Nephron (organoid): ENCODE measurements around the gene VIPR2.

Experiments used
- H3K27ac Mint-ChIP-seq, 3 experiments: 2 replicates each; pipeline ENCODE4 v1.8.0; 2020; ENCODE audit warnings: mixed read lengths in 3 of 3, mild to moderate bottlenecking in 2 of 3, moderate library complexity in 1 of 3
- H3K27me3 Mint-ChIP-seq: 2 replicates; pipeline ENCODE4 v1.8.0; 2021; ENCODE audit warnings: low read depth, mild to moderate bottlenecking, moderate library complexity, mixed read lengths
- H3K36me3 Mint-ChIP-seq: 2 replicates; pipeline ENCODE4 v1.8.0; 2020; ENCODE audit warnings: low read depth, mixed read lengths
- H3K4me1 Mint-ChIP-seq: 2 replicates; pipeline ENCODE4 v1.8.0; 2020; ENCODE audit warnings: mixed read lengths
- H3K4me3 Mint-ChIP-seq, 3 experiments: 2 replicates each; pipeline ENCODE4 v1.8.0; 2020; ENCODE audit warnings: mild to moderate bottlenecking in 3 of 3, mixed read lengths in 3 of 3, moderate library complexity in 2 of 3
- H3K9me3 Mint-ChIP-seq: 2 replicates; pipeline ENCODE4 v1.8.0; 2020; ENCODE audit warnings: mixed read lengths
- CTCF ChIP-seq, 3 experiments: fragments of 200-600 bp; sonication (generic); IDR thresholded peaks; one replicate each; pipeline ENCODE4 v1.5.0; 2021; ENCODE audit warnings: antibody characterized with exemption in 3 of 3; ENCODE audit not compliant: unreplicated experiment in 3 of 3

The VIPR2 gene

GRCh38 chr7:159155410-159155809 lies 10.7 kb upstream of the VIPR2 start:
- Mint-ChIP-seq H3K9me3 (no peaks in the 10 kb centered on the region), H3K27ac (no peak overlapping the region), H3K27me3 (peaks cover 50% of the 10 kb centered on the region), H3K4me3 (no peak overlapping the region), H3K4me1 (no peaks in the 10 kb centered on the region), H3K36me3 (no peaks in the 10 kb centered on the region)
- no peak for TF ChIP-seq CTCF (IDR thresholded peaks at IDR 0.05; ENCODE audit: unreplicated experiment in 3 of 3)

- Mint-ChIP-seq H3K9me3 (no peaks in the 10 kb centered on the region), H3K4me3 (no peak overlapping the region), H3K36me3 (no peaks in the 10 kb centered on the region), H3K4me1 (no peaks in the 10 kb centered on the region), H3K27ac (no peak overlapping the region), H3K27me3 (peaks cover 48% of the 10 kb centered on the region)
- no peak for TF ChIP-seq CTCF (IDR thresholded peaks at IDR 0.05; ENCODE audit: unreplicated experiment in 3 of 3)
Observed at GRCh38 chr7:159154243-159154642, 9.6 kb upstream of the VIPR2 start.

- no peaks in the 10 kb centered on the region for H3K4me1 Mint-ChIP-seq
- no peaks in the 10 kb centered on the region for H3K9me3 Mint-ChIP-seq
- H3K36me3 Mint-ChIP-seq = no peaks in the 10 kb centered on the region
- H3K4me3 Mint-ChIP-seq = no peak overlapping the region
- H3K27me3 Mint-ChIP-seq = peaks cover 42% of the 10 kb centered on the region
- TF ChIP-seq CTCF (IDR thresholded peaks at IDR 0.05; ENCODE audit: unreplicated experiment in 3 of 3) = no peak
- H3K27ac Mint-ChIP-seq = no peak overlapping the region
Observed at GRCh38 chr7:159153511-159153910, 8.8 kb upstream of the VIPR2 start.

GRCh38 chr7:159152816-159153215 lies 8.1 kb upstream of the VIPR2 start:
- Mint-ChIP-seq H3K36me3 (no peaks in the 10 kb centered on the region), H3K9me3 (no peaks in the 10 kb centered on the region), H3K4me1 (no peaks in the 10 kb centered on the region), H3K27ac (no peak overlapping the region), H3K4me3 (no peak overlapping the region), H3K27me3 (peaks cover 35% of the 10 kb centered on the region)
- no peak for TF ChIP-seq CTCF (IDR thresholded peaks at IDR 0.05; ENCODE audit: unreplicated experiment in 3 of 3)

GRCh38 chr7:159151231-159151630 lies 6.6 kb upstream of the VIPR2 start:
- no peak for TF ChIP-seq CTCF (IDR thresholded peaks at IDR 0.05; ENCODE audit: unreplicated experiment in 3 of 3)
- H3K4me3 Mint-ChIP-seq = no peak overlapping the region
- H3K27ac Mint-ChIP-seq = no peak overlapping the region
- peaks cover 29% of the 10 kb centered on the region for H3K27me3 Mint-ChIP-seq
- H3K4me1 Mint-ChIP-seq = no peaks in the 10 kb centered on the region
- H3K9me3 Mint-ChIP-seq = no peaks in the 10 kb centered on the region
- no peaks in the 10 kb centered on the region for H3K36me3 Mint-ChIP-seq

GRCh38 chr7:159149488-159149887 lies 4.8 kb upstream of the VIPR2 start:
- Mint-ChIP-seq H3K4me1 (no peaks in the 10 kb centered on the region), H3K4me3 (no peak overlapping the region), H3K36me3 (no peaks in the 10 kb centered on the region), H3K27ac (no peak overlapping the region), H3K9me3 (no peaks in the 10 kb centered on the region), H3K27me3 (peaks cover 31% of the 10 kb centered on the region)
- no peak for TF ChIP-seq CTCF (IDR thresholded peaks at IDR 0.05; ENCODE audit: unreplicated experiment in 3 of 3)
